Stromal cell of bone marrow (primary cell): Measurements from ENCODE around the gene ITGA8.
"Not testable (repeated sequence)": the region's sequence is repeated elsewhere in the genome, so short reads cannot be mapped to it uniquely, and the experiment has no call there.

Experiments
- DNase-seq: peaks from one replicate; pipeline ENCODE4 v3.0.0-alpha.2; 2012; ENCODE audit warnings: low read depth

Gene ITGA8

DNA sequence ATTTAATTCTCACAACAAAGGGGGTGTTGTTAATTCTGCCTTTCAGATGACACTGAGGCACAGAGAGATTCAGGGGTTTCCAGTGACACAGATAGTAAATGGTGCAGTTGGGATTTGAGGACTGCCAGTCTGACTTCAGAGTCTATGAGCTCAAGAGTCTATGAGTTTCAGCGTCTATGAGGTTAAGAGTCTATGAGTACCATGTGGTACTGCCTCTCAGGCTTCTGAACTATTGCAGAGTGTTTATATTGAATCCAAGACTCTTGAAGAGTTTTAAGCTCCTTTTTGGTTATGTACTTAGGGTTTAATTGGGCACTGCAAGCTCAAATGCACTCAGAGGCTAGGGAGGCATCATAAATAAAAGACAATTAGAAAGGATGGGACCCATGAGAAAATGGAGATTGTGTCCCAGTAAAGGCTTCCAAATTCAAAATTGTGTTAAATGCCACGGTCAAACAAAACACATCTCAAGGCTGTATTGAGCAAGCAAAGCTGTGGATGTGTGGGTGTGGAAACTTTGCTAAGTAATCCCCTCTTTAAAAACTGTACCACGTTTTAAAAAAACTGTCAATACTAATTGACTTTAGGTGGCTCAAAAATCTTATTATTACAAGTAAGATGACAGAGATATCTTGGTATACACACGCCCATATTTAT, 224.7 kb downstream of the ITGA8 start:
- no peak for DNase-seq

DNA sequence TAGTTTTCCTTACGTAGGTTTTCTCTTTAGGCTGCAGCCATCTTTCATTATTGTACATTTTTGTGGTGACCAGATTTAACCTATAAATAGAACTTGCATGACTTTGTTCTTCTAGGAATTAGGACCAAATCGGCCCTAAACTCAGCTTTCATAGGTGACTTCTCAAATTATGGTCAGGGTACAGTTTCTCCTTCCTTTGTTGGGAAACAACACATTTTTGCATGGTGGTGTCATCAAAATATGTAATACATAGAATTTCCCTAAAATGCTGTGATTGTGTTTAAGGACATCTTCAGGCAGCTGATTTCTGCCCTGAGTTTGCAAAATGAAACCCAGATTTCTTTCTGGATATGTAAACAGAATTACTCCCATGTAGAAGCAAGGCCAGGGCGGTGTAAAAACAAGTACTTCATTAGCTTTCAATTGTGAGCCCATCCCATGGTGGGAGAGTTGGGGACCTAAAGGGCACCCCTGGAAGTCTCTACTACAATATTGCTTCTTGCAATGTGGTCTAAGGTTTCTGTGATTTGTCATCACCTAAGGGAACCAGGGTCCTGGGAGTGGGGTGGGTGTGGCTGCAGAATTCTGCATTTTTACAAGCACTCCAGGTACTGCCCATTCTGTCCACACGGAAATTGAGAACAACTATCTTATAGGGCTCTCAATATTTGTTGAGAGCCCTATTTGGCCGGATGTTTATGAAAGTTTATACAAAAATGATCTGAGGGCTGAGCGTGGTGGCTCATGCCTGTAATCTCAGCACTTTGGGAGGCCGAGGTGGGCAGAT, 227.7 kb downstream of the ITGA8 start:
- no peak for DNase-seq

DNA sequence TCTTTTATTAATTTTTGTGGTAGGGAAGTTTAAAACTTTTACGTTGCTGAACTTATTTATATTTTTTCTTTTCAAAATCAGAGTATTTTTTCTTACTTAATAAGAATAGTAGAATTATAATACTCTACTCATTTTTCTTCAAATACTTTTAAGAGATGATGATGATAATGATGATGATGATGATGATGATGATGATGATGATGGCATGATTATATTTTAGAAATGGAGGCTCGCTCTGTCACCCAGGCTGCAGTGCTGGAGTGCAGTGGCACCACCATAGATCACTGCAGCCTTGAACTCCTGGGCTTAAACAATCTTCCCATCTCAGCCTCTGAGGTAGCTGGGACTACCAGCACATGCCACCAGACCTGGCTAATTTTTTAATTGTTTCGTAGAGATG, 230.3 kb downstream of the ITGA8 start:
- no peak for DNase-seq

DNA sequence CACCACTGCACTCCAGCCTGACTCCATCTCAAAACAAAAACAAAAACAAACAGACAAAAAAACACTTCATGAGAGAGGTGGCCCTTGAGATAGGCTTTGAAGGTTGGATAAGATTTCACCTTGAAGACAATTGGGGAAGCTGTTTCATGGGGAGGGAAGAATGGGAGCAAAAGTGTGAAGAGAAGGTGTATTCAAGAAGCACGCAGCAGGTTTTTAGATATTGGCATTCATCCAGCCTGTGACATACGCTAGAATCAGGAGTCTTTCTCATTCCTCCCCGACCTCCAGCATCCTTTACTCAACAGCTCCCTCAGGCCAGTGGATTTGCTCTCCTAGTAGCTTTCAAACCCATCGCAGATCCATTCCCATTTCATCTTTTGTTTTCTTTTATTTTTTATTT, 232.3 kb downstream of the ITGA8 start:
- no peak for DNase-seq

DNA sequence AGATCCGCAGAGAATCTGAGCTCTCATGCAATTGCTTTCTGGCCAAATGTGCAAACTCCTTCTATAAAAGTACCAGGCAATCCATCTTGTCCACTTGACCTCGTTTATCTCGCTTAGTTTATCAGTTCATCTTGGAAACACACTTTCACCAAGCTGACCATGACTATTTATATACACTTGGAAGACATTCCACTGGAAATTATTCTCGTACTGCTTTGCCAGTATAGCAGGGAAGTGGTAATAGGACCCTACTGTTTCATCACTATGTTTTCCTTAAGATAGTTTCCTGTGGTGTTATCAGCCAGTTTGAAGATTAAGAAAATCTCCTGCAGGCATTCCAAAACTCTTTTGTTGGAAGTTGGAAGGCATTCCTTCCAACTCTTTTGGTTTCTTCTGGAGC, 233.3 kb downstream of the ITGA8 start:
- DNase-seq, result no peak

DNA sequence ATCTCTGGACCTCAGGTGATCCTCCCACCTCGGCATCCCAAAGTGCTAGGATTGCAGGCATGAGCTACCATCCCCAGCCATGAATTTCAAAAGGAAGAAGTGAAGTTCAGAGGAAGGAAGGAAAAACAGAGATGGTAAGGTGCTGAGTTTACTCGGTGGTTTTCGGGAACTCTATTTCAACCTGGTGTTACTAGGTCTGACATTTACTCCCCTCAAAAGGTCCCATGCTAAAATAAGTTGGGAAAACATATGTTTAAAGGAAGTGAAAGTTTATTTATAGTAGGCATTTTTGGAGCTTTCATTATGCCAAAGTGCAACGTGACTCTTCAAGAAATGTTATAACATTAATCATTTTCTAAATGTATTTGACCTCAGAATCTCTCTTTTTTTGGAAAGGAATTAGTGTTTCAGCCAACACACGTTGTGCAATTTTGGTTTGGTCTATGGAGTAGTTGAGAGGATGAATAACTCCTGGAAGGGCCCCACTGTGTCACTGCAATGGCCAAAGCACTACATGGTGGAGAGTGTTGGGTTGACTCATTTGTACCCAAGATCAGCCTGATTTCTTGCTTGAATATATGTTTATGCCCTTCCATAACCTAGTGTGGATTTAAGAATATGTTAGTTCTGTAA, 233.9 kb downstream of the ITGA8 start:
- DNase-seq, result peak; percentile 91

DNA sequence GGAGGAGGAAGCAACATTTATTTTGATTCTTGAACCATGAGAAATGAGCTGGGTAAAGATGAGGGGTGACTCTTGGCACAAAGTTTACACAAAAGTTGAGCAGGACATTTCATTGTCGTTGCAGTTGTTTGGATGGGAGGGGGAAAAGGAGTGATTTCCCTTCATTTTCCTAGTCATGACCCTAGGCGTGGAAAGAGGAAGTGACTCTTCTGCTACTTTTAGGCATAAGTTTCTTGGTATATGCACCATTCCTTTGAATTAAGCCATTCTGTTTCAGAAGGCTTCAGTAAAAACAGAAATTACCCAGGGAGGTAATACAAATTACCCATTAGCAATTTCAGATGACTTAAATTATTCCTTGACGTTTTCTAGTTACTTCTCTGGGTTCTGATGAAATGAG, 234.7 kb downstream of the ITGA8 start:
- DNase-seq, result no peak

DNA sequence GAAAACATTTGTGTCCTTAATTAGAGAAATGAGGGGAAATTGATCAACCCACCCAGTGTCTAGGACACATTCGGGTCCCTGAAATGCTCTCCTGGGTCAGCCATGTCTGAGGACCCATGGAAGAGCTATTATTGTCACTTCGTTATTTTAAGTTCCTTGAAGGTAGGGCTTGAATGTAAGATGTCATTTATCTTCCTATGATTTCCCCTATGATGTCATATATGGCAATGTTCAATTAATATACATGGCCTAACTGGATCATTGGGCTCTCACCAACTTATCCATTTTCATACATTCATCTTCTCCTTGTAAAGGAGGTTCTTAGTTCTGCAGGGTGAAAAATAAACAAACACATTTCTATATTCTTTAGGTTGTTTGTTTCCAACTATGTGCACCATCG, 235.6 kb downstream of the ITGA8 start:
- DNase-seq, result no peak

DNA sequence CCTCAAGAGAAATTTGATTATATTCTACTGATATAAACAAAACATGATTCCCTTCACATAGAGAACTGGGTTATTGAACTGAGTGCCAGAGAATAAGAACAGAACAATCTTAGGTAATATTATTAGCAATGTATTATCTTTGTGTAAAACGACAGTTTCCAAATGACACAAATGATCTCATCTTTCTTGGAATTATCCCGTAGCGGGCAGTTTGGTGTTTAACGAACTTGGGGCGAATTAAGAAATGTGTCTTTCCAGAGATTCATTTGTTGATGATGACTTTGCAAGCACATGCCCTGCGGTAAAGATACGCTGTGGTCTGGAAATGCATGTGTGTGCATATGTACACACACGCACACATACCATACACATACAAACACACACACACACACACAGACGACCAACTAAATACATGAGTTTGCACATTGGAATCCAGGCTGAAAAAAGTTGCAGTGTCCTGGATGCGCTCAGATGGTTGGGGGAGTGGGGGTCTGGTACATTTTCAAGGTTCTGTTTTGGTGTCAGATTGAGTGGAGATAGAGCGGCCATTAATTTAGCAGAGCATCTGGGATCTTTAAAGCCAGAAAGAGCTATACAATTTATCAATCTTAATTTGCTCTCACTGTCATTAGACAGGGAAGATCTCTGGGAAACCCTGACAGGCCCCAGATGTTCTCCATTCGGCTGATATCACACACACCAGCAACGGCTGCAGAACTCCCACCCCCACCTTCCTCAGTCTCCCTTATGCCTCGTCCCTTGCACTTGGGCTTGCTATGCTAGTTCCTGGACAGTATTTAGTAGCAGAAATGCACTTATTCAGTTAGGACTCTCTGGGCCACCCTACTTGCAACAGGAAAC, 236.3 kb downstream of the ITGA8 start:
- no peak for DNase-seq

DNA sequence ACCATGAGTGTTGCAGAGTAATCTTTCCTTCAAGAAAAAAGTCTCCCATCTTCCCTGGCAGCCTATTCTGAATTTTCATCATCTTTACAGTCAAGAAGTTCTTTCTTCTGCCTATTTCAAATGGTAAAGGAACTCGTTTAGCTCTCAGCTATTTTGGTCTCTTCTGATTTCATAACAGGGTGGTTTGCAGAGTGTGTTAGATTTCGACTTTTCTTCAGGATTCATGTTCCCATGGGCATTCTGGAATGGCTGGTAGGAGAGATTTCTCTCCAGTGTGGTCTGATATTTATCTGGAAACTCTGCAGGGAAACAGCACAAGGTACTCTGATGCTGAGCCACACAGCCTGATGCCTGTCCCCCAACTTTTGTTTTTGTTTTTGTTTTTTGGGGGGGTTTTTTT, 237.6 kb downstream of the ITGA8 start:
- DNase-seq, result peak; percentile 65

DNA sequence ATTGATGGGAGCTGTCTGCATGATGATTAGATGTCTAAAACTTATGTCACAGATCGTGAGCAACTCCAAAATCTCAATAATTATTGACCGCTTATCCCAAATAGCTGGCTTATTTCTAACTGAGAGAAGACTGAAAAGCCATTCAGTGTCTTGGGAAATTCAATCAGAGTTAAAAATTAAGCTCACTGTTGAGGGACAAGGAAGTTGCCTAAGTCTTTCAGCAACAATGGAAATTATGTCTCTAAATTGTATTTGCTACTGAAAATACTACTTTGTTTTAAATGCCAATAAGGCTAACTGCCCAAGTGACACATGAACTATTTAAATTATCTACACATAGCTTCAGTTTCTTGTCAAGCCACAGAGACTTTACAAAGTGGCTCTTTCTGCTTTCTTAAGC, 240.8 kb downstream of the ITGA8 start:
- DNase-seq, result no peak

DNA sequence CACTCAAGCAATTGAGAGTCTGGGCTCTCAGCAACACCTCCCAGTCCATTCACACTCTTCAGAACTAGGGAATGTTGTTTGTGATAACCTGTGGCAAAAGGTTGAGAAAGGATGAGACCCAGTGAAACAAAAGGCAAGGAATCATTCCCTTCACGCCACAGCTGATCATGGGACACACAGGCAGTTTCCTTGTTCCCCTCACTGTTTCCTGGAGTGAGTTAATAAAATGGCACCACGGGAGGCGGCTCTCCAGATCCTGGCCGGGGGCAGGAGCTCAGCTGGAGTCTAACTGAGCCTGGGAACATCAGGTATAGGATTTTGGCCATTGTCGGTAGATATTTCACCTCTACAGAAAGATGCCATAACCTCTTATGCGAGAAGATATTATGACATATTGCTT, 241.3 kb downstream of the ITGA8 start:
- no peak for DNase-seq

DNA sequence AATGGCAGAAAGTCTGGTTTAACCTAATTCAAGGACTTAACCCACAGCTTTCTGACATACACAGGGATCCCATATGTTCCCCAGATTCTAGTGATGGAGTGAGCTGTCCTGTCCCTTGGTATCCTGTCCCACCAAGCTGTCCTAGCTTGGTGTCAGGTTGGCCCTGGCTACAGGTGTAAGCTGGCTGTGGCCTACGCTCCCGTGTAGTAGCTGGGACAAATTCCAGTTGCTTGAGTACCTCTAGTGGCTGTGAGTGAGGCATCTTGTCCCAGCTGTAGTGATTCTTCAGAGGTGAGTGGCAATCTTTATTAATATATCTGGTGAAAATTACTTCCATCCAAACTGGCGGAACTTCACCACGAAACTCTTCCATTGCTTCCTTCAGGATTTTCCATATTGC, 243.4 kb downstream of the ITGA8 start:
- no peak for DNase-seq

DNA sequence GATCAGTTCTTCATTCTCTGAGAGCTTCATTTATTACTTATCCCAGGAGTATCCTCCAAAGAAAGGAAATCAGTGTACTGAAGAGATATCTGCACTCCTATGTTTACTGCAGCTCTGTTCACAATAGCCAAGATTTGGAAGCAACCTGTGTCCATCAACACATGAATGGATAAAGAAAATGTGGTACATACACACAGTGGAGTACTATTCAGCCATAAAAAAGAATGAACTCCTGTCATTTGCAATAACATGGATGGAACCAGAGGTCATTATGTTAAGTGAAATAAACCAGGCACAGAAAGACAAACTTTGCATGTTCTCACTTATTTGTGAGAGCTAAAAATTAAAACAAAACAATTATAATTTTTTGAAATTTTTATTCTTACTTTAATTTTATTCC, 244.3 kb downstream of the ITGA8 start:
- not testable (repeated sequence) for DNase-seq

DNA sequence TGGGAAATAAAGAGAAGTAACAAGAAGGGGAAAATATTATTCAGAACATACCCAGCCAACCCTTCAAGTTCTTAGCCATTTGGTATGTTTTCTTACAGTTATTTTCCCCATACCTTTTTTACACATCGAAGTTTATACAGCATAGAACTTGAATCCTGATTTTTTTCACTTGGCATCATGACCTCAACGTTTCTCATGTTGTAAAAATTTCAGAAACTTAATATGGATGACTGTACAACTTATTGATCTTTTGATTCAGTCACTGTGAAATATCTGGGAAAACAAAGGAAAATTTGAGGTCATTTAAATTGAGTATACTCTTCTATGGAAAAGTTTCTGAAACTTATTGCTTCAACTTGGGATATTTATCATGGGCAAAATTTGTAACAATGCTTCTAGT, 245.1 kb downstream of the ITGA8 start:
- DNase-seq, result no peak

DNA sequence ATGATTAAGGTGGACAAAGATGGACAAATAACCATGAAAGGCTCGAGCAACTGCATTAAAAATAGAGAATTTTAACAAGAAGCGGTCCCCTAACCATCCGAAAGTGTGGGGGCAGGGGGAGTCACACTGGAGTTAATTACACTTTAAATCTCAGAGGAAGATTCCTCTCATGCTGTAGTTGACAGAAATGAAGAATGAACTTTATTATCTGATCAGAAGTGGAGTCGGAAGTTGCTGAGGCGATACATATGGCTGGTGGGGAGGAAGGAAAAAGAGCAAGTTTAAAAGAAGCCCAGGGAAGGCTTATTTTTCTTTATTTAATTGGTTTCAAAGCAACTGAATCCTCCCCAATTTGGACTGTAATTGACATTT, 246.3 kb downstream of the ITGA8 start:
- no peak for DNase-seq

DNA sequence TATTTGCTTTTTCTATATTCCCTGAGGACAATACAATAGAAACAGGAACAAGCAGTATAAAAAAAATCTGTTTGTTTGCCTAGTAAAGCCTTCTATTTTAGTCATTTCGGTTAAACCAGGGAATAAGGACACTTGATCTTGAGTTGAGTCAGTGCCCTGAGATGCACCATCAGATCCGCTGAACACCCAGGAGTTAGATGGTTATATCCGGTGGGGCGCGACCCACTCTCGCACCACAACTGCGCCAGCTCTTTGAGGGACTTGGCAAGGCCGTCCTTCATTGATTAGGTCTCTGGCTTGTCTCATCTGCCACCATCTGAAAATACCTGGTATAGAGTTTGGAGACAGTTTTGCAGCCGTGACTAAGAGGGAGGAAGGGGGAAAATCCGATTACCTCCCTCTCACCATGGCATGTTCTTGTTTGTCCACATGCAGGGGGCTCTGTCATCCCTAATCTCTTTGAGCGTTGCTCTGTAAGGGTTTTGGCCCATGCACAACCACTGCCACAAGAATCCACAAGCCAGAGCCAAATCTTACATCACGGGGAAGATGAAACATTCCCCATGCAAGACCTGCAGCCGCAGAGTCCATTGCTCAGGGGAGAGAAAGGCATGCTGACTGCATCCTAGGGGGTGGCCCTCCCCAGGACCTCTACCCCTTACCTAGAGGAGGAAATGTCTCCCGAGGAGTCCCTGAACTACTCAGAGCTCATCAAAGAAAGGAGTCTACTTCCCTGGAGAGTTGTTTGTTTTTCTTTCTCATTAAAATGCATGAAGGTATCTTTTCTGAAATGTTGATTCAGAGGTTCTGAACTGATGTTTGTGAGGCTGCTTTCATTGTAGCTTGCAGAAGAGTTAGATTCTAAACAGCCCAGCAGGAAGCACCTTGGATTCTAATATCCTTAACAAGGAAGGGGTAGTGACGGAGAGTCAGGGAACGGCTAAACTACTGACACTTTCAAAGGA, 247.0 kb downstream of the ITGA8 start:
- peak; percentile 72 for DNase-seq

DNA sequence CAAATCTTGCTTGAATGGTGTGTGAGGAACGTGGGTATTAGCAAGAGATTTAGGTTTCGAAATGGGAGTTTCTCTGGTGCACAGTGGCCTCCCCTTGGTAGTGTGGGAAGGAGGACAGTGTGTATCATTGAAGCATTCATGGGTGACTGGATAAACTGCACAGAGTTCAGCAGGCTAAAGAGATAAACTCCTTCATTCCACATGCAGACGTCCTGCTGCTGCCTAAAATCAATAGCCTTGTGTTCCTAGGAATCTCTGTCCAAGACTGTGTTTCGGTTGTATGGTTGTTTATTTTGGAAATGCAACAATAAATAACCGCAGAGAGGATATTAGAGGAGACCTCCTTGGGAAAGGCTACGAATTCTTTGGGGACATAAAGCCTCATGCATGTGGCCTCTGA, 247.7 kb downstream of the ITGA8 start:
- DNase-seq, result no peak

DNA sequence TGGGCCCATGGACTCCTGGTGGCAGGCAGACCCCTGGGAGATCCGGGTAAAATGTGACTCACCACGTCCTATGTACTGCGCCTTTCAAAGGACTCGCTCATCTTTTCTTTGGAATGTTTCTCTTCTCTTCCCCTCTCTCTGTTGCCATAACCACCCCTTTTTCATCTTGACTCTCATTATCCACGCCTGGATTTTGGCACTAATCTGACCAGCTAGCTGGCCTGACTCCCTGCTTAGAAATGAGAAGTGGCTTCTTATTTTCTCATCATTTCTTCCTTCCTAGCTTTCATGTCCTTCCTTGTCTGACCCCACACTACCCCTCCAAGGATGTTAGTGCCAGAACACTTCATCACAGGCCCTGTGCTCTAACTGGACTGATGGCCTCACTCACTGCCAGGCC, 250.6 kb downstream of the ITGA8 start:
- no peak for DNase-seq

DNA sequence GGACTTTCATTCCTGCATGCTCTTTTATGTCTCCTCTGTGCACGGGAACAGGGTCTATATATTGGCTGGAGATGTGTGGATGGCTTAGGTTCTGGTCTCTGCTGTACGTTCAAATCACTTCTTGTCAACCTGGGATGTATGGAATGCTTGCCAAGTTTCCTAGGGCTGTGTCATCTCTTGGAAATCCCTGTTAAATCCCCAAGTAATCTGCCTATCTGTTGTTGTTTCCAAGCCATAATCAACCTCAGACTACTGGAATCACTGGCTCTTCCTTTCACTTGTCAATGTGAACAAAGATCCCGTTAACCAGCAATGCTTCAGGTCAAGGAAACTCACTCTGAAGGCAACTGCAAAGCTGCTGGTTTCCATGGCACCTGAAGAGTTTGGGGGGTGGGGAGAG, 255.3 kb downstream of the ITGA8 start:
- no peak for DNase-seq
